ENCODE results near the gene ANKRD42.

Gene ANKRD42

GRCh38 chr11:83158965-83159901, 34.3 kb upstream of the ANKRD42 start:
- H2AK5ac ChIP-seq (ENCODE audit: low read length): no peak overlapping the region
- H3K56ac ChIP-seq (ENCODE audit: low read length): peak overlapping the region; percentile 81
- H3K9ac ChIP-seq (ENCODE audit: low read length): peak overlapping the region; percentile 61
- peaks cover 6% of the 10 kb centered on the region for H3K4me1 ChIP-seq (ENCODE audit: control insufficient read depth, low read depth, low read length)
- no peak overlapping the region for H4K5ac ChIP-seq (ENCODE audit: low read length)
- peaks cover 2% of the 10 kb centered on the region for H3K36me3 ChIP-seq (ENCODE audit: control insufficient read depth, insufficient read depth, low read length)
- no peaks in the 10 kb centered on the region for H3K27me3 ChIP-seq (ENCODE audit: insufficient read depth, low read length, poor library complexity)
- no peak overlapping the region for H4K8ac ChIP-seq (ENCODE audit: low read depth, low read length)
- H2BK120ac ChIP-seq (ENCODE audit: low read depth, low read length): no peak overlapping the region
- H3K23ac ChIP-seq (ENCODE audit: low read length): no peak overlapping the region
- no peak overlapping the region for H3K27ac ChIP-seq (ENCODE audit: low read depth, low read length)
- H3K79me2 ChIP-seq (ENCODE audit: control insufficient read depth, insufficient read depth, low read length): peaks cover 54% of the 10 kb centered on the region
- H3K4me2 ChIP-seq (ENCODE audit: low read length): peak overlapping the region; percentile 85
- H3K18ac ChIP-seq (ENCODE audit: low read length): no peak overlapping the region
- peaks cover 2% of the 10 kb centered on the region for H3K79me1 ChIP-seq (ENCODE audit: low read length)
- no peak for DNase-seq
- no CpG with 5 or more reads among the region's 15 CpGs for WGBS (ENCODE audit: extremely low coverage, insufficient coverage, low lambda C conversion rate)
- H3K4ac ChIP-seq (ENCODE audit: low read depth, low read length): no peak overlapping the region
- peak overlapping the region; percentile 50 for H3K4me3 ChIP-seq (ENCODE audit: low read length)
- no peak overlapping the region for H2BK15ac ChIP-seq (replicated peaks; ENCODE audit: low read depth)
- H2BK5ac ChIP-seq (ENCODE audit: low read length): no peak overlapping the region

DNA sequence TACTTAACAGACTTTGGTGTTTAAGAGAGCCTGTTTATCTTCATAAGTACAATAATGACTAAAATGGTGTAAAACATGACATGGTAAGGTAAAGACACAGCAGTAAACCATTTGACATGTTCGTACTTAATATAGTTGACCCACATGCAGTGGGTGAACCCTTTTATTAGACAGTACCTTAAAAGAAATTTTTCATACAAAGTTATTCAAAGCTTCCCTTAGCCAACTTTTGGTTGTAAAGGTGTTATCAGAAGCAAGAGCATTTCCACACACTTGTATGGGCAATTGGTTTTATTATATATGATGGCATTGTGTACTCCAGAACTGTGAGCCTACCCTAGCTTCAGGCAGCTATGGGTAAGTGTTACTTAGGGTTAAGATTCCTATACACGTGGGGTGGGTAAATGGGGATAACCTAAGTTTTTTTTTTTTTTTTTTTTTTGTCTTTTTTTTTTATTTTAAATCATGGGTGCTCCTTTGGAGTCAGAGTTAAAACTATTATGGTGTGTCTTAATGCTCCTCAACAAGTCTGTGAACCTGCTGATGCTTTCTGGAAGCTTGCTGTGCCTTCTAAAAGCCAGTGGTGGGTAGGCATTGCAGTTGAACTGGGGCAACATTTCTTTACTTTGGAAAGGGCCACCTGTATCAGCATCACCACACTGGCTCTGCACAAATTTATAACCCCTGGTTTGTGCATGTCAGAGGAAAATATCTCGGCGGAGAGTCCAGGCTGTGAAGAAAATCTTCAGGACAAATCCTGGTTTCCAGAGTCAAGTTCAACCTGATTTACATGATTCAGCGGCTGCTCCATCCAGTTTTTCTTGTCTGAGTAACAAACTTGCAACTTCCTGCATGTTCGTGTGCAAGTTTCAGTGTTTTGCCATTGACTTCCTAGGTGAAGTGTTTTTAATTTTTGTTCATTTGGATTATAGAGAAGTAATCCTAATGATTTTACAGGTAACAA, 33.3 kb upstream of the ANKRD42 start:
- Histone ChIP-seq H3K36me3 (ENCODE audit: control insufficient read depth, insufficient read depth, low read length) (peaks cover 2% of the 10 kb centered on the region), H3K79me2 (ENCODE audit: control insufficient read depth, insufficient read depth, low read length) (peaks cover 57% of the 10 kb centered on the region), H2BK120ac (ENCODE audit: low read depth, low read length) (no peak overlapping the region), H3K4me2 (ENCODE audit: low read length) (peak overlapping the region; percentile 42), H3K27me3 (ENCODE audit: insufficient read depth, low read length, poor library complexity) (no peaks in the 10 kb centered on the region), H2AK5ac (ENCODE audit: low read length) (no peak overlapping the region), H3K4ac (ENCODE audit: low read depth, low read length) (no peak overlapping the region), H3K9ac (ENCODE audit: low read length) (peak overlapping the region; percentile 52), H3K27ac (ENCODE audit: low read depth, low read length) (no peak overlapping the region), H4K5ac (ENCODE audit: low read length) (no peak overlapping the region), H3K18ac (ENCODE audit: low read length) (no peak overlapping the region), H3K4me3 (ENCODE audit: low read length) (no peak overlapping the region), H2BK15ac (replicated peaks; ENCODE audit: low read depth) (no peak overlapping the region), H3K23ac (ENCODE audit: low read length) (no peak overlapping the region), H3K79me1 (ENCODE audit: low read length) (peaks cover 4% of the 10 kb centered on the region), H3K4me1 (ENCODE audit: control insufficient read depth, low read depth, low read length) (peaks cover 6% of the 10 kb centered on the region), H2BK5ac (ENCODE audit: low read length) (no peak overlapping the region), H3K56ac (ENCODE audit: low read length) (peak overlapping the region; percentile 58), H4K8ac (ENCODE audit: low read depth, low read length) (no peak overlapping the region)
- no CpG with 5 or more reads among the region's 6 CpGs for WGBS (ENCODE audit: extremely low coverage, insufficient coverage, low lambda C conversion rate)
- no peak for DNase-seq

- H3K18ac ChIP-seq (ENCODE audit: low read length): no peak overlapping the region
- H2BK15ac ChIP-seq (replicated peaks; ENCODE audit: low read depth): no peak overlapping the region
- H3K4me2 ChIP-seq (ENCODE audit: low read length): no peak overlapping the region
- H3K9ac ChIP-seq (ENCODE audit: low read length): no peak overlapping the region
- no peak for DNase-seq
- WGBS (ENCODE audit: extremely low coverage, insufficient coverage, low lambda C conversion rate): no CpG with 5 or more reads among the region's 1 CpG
- no peak overlapping the region for H3K27ac ChIP-seq (ENCODE audit: low read depth, low read length)
- no peak overlapping the region for H4K5ac ChIP-seq (ENCODE audit: low read length)
- no peak overlapping the region for H3K4me3 ChIP-seq (ENCODE audit: low read length)
- H2AK5ac ChIP-seq (ENCODE audit: low read length): no peak overlapping the region
- H2BK5ac ChIP-seq (ENCODE audit: low read length): no peak overlapping the region
- no peaks in the 10 kb centered on the region for H3K27me3 ChIP-seq (ENCODE audit: insufficient read depth, low read length, poor library complexity)
- no peak overlapping the region for H3K23ac ChIP-seq (ENCODE audit: low read length)
- no peak overlapping the region for H3K56ac ChIP-seq (ENCODE audit: low read length)
- H2BK120ac ChIP-seq (ENCODE audit: low read depth, low read length): no peak overlapping the region
- no peak overlapping the region for H3K4ac ChIP-seq (ENCODE audit: low read depth, low read length)
- H4K8ac ChIP-seq (ENCODE audit: low read depth, low read length): no peak overlapping the region
- peaks cover 2% of the 10 kb centered on the region for H3K36me3 ChIP-seq (ENCODE audit: control insufficient read depth, insufficient read depth, low read length)
- peaks cover 6% of the 10 kb centered on the region for H3K4me1 ChIP-seq (ENCODE audit: control insufficient read depth, low read depth, low read length)
- H3K79me2 ChIP-seq (ENCODE audit: control insufficient read depth, insufficient read depth, low read length): peaks cover 65% of the 10 kb centered on the region
- peaks cover 8% of the 10 kb centered on the region for H3K79me1 ChIP-seq (ENCODE audit: low read length)
Measured at GRCh38 chr11:83161610-83162199, 31.8 kb upstream of the ANKRD42 start.

DNA sequence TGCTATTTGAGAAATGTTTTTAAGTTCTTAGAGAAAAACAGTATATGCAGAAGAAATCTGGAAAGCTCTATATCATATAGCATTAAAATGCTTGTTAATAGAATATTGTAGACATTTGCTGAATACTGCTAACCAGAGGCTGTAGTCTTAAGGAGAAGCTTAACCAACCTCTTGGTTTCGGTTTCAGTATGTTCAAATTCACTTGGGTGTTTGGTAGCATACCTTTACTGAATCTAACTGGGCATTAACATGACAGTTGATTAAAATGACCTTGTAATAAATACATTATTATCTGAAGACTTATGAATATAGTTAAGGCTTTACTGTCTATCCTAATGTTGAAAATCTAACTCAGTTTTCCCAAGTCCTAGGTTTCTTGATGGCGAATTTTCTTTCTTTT, 31.1 kb upstream of the ANKRD42 start:
- Histone ChIP-seq H3K4me2 (ENCODE audit: low read length) (no peak overlapping the region), H3K4me3 (ENCODE audit: low read length) (no peak overlapping the region), H3K36me3 (ENCODE audit: control insufficient read depth, insufficient read depth, low read length) (peaks cover 2% of the 10 kb centered on the region), H3K27me3 (ENCODE audit: insufficient read depth, low read length, poor library complexity) (no peaks in the 10 kb centered on the region), H3K79me2 (ENCODE audit: control insufficient read depth, insufficient read depth, low read length) (peaks cover 63% of the 10 kb centered on the region), H2BK120ac (ENCODE audit: low read depth, low read length) (no peak overlapping the region), H3K79me1 (ENCODE audit: low read length) (peaks cover 8% of the 10 kb centered on the region), H3K4ac (ENCODE audit: low read depth, low read length) (no peak overlapping the region), H3K27ac (ENCODE audit: low read depth, low read length) (no peak overlapping the region), H4K5ac (ENCODE audit: low read length) (no peak overlapping the region), H3K56ac (ENCODE audit: low read length) (no peak overlapping the region), H3K9ac (ENCODE audit: low read length) (no peak overlapping the region), H2AK5ac (ENCODE audit: low read length) (no peak overlapping the region), H2BK5ac (ENCODE audit: low read length) (no peak overlapping the region), H2BK15ac (replicated peaks; ENCODE audit: low read depth) (no peak overlapping the region), H3K18ac (ENCODE audit: low read length) (no peak overlapping the region), H3K4me1 (ENCODE audit: control insufficient read depth, low read depth, low read length) (peaks cover 6% of the 10 kb centered on the region), H4K8ac (ENCODE audit: low read depth, low read length) (no peak overlapping the region), H3K23ac (ENCODE audit: low read length) (no peak overlapping the region)
- WGBS (ENCODE audit: extremely low coverage, insufficient coverage, low lambda C conversion rate): no CpG with 5 or more reads among the region's 2 CpGs
- no peak for DNase-seq

DNA sequence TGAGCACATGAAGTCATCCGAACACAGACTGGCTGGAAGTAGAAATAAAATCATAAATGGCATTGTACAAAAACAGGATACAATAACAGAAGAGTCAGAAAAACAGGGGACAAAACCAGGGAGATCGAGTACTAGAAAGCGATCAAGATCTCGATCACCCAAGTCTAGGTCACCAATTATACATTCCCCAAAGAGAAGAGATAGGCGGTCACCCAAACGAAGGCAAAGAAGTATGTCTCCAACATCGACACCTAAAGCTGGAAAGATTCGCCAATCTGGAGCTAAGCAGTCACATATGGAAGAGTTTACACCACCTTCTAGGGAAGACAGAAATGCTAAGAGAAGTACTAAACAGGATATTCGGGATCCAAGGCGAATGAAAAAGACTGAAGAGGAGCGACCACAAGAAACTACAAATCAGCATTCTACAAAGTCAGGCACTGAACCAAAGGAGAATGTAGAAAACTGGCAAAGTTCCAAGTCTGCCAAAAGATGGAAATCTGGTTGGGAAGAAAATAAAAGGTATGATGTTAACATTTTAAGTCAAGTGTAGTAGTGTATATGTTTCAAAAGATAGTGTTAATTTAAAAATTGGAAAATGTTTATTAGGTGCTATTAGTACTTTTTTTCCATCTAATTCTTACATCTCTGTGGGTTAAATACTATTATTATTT, 27.2 kb upstream of the ANKRD42 start:
- no peak overlapping the region for H2BK5ac ChIP-seq (ENCODE audit: low read length)
- no CpG with 5 or more reads among the region's 11 CpGs for WGBS (ENCODE audit: extremely low coverage, insufficient coverage, low lambda C conversion rate)
- H3K4me3 ChIP-seq (ENCODE audit: low read length): no peak overlapping the region
- H3K79me1 ChIP-seq (ENCODE audit: low read length): peaks cover 20% of the 10 kb centered on the region
- no peak overlapping the region for H2BK15ac ChIP-seq (replicated peaks; ENCODE audit: low read depth)
- no peak overlapping the region for H2BK120ac ChIP-seq (ENCODE audit: low read depth, low read length)
- no peak overlapping the region for H3K56ac ChIP-seq (ENCODE audit: low read length)
- H4K5ac ChIP-seq (ENCODE audit: low read length): no peak overlapping the region
- no peak overlapping the region for H2AK5ac ChIP-seq (ENCODE audit: low read length)
- peaks cover 62% of the 10 kb centered on the region for H3K79me2 ChIP-seq (ENCODE audit: control insufficient read depth, insufficient read depth, low read length)
- no peaks in the 10 kb centered on the region for H3K4me1 ChIP-seq (ENCODE audit: control insufficient read depth, low read depth, low read length)
- H3K36me3 ChIP-seq (ENCODE audit: control insufficient read depth, insufficient read depth, low read length): peaks cover 18% of the 10 kb centered on the region
- H3K4me2 ChIP-seq (ENCODE audit: low read length): no peak overlapping the region
- no peak overlapping the region for H3K27ac ChIP-seq (ENCODE audit: low read depth, low read length)
- H3K27me3 ChIP-seq (ENCODE audit: insufficient read depth, low read length, poor library complexity): no peaks in the 10 kb centered on the region
- H3K4ac ChIP-seq (ENCODE audit: low read depth, low read length): no peak overlapping the region
- H3K9ac ChIP-seq (ENCODE audit: low read length): no peak overlapping the region
- H3K23ac ChIP-seq (ENCODE audit: low read length): no peak overlapping the region
- no peak for DNase-seq
- H3K18ac ChIP-seq (ENCODE audit: low read length): no peak overlapping the region
- H4K8ac ChIP-seq (ENCODE audit: low read depth, low read length): no peak overlapping the region
